GM21526 (cell line): Measurements from ENCODE around the gene PRPF39.
"Not testable (repeated sequence)": the region's sequence is repeated elsewhere in the genome, so short reads cannot be mapped to it uniquely, and the experiment has no call there.

ENCODE experiments used
- ATAC-seq: cut with Tn5 transposase; IDR thresholded peaks from one replicate; pipeline ENCODE4 v1.9.1; 2021; ENCODE audit warnings: moderate library complexity; ENCODE audit not compliant: unreplicated experiment, low FRiP score

The PRPF39 gene

GRCh38 chr14:45080416-45080968 is 3.4 kb upstream of the PRPF39 start:
- not testable (repeated sequence) for ATAC-seq

GRCh38 chr14:45081096-45081495 is 2.8 kb upstream of the PRPF39 start:
- not testable (repeated sequence) for ATAC-seq

GRCh38 chr14:45082420-45082819 is 1.5 kb upstream of the PRPF39 start:
- ATAC-seq: no peak

- no peak for ATAC-seq
Measured at GRCh38 chr14:45083617-45083975, 320 bp upstream of the PRPF39 start.

- ATAC-seq: no peak
Measured at GRCh38 chr14:45084946-45085346, 1.0 kb downstream of the PRPF39 start.

- peak; percentile 50 for ATAC-seq
Measured at GRCh38 chr14:45089813-45090212, 5.9 kb downstream of the PRPF39 start.

GRCh38 chr14:45091710-45092109 is 7.8 kb downstream of the PRPF39 start:
- no peak for ATAC-seq

GRCh38 chr14:45094275-45094674 is 10.4 kb downstream of the PRPF39 start:
- no peak for ATAC-seq

- ATAC-seq: no peak
Measured at GRCh38 chr14:45095143-45095542, 11.2 kb downstream of the PRPF39 start.

GRCh38 chr14:45096218-45096617 is 12.3 kb downstream of the PRPF39 start:
- ATAC-seq: no peak

- no peak for ATAC-seq
Measured at GRCh38 chr14:45103806-45104205, 19.9 kb downstream of the PRPF39 start.

GRCh38 chr14:45104561-45104960 is 20.6 kb downstream of the PRPF39 start:
- ATAC-seq: no peak

- ATAC-seq: no peak
Measured at GRCh38 chr14:45112896-45113781, 29.2 kb downstream of the PRPF39 start.

GRCh38 chr14:45114327-45114726 is 30.4 kb downstream of the PRPF39 start:
- no peak for ATAC-seq

- ATAC-seq: no peak
Measured at GRCh38 chr14:45118594-45118993, 34.7 kb downstream of the PRPF39 start.

- no peak for ATAC-seq
Measured at GRCh38 chr14:45120096-45120495, 36.2 kb downstream of the PRPF39 start.

- ATAC-seq: no peak
Measured at GRCh38 chr14:45123271-45123670, 39.4 kb downstream of the PRPF39 start.

GRCh38 chr14:45125754-45126153 is 41.8 kb downstream of the PRPF39 start:
- no peak for ATAC-seq

GRCh38 chr14:45128963-45129629 is 45.2 kb downstream of the PRPF39 start:
- no peak for ATAC-seq

GRCh38 chr14:45133683-45134050 is 49.8 kb downstream of the PRPF39 start:
- no peak for ATAC-seq

GRCh38 chr14:45134051-45134958 is 50.4 kb downstream of the PRPF39 start, which contains the start of gene FKBP3:
TSS of gene FKBP3 (minus strand) at chr14:45134481. CDS start at chr14:45134456, 25 bp downstream.
- ATAC-seq: peak; percentile 92
